Gastrocnemius medialis (tissue), 4 donors: ENCODE measurements around the gene DPPA3.

Experiments
- POLR2A ChIP-seq, 2 donors: fragments of 450-650 bp; IDR thresholded peaks; one replicate each; pipeline ENCODE4 v1.6.1; 2017; ENCODE audit warnings: antibody characterized with exemption in 2 of 2, mild to moderate bottlenecking in 2 of 2, moderate library complexity in 2 of 2
- TF ChIP-seq, protein P1 (sequence below), 5 experiments: fragments of 450-650 bp in 3 of 5; fragments of 200-600 bp in 2 of 5; sonication (generic) in 2 of 5; IDR thresholded peaks in 4 of 5; conservative IDR thresholded peaks in 1 of 5; 1 replicate in 4 of 5; 2 replicates in 1 of 5; pipeline ENCODE4 v1.5.1; 2016 to 2019; ENCODE audit warnings: antibody characterized with exemption in 5 of 5, mild to moderate bottlenecking in 3 of 5, moderate library complexity in 3 of 5

- TF ChIP-seq POLR2A (IDR thresholded peaks at IDR 0.05), result no peak
- TF ChIP-seq, protein P1, sequence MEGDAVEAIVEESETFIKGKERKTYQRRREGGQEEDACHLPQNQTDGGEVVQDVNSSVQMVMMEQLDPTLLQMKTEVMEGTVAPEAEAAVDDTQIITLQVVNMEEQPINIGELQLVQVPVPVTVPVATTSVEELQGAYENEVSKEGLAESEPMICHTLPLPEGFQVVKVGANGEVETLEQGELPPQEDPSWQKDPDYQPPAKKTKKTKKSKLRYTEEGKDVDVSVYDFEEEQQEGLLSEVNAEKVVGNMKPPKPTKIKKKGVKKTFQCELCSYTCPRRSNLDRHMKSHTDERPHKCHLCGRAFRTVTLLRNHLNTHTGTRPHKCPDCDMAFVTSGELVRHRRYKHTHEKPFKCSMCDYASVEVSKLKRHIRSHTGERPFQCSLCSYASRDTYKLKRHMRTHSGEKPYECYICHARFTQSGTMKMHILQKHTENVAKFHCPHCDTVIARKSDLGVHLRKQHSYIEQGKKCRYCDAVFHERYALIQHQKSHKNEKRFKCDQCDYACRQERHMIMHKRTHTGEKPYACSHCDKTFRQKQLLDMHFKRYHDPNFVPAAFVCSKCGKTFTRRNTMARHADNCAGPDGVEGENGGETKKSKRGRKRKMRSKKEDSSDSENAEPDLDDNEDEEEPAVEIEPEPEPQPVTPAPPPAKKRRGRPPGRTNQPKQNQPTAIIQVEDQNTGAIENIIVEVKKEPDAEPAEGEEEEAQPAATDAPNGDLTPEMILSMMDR (IDR thresholded peaks at IDR 0.05 in 4 of 5, conservative IDR thresholded peaks at IDR 0.05 in 1 of 5), result no peak
These were observed 20.3 kb downstream of the DPPA3 start for GRCh38 chr12:7731486-7731885.
